NB4 (cell line): ENCODE data around the gene ECT2.

Source experiments
- CTCF ChIP-seq: IDR thresholded peaks from one replicate; pipeline ENCODE4 v1.5.1; 2012; ENCODE audit warnings: low read depth, low read length
- MAX ChIP-seq: IDR thresholded peaks from 2 replicates; pipeline ENCODE4 v1.6.1; 2011; ENCODE audit warnings: low read depth, low read length
- POLR2A ChIP-seq: IDR thresholded peaks from 2 replicates; pipeline ENCODE4 v1.6.1; 2011; ENCODE audit warnings: mild to moderate bottlenecking; ENCODE audit not compliant: insufficient read length; ENCODE audit errors: extremely low read depth

GRCh38 chr3:172753125-172753524, 2.6 kb downstream of the ECT2 start:
- TF ChIP-seq CTCF (no peak), MAX (no peak), POLR2A (no peak)
